GM12873 (cell line): ENCODE results near the gene NAA20.

Source experiments
- TF ChIP-seq, protein P1 (sequence below): IDR thresholded peaks from 2 replicates; pipeline ENCODE4 v1.5.1; 2012; ENCODE audit warnings: low read depth, mild to moderate bottlenecking, moderate library complexity, low read length, control low read depth; ENCODE audit not compliant: insufficient read depth; ENCODE audit errors: missing control alignments

The NAA20 gene

DNA sequence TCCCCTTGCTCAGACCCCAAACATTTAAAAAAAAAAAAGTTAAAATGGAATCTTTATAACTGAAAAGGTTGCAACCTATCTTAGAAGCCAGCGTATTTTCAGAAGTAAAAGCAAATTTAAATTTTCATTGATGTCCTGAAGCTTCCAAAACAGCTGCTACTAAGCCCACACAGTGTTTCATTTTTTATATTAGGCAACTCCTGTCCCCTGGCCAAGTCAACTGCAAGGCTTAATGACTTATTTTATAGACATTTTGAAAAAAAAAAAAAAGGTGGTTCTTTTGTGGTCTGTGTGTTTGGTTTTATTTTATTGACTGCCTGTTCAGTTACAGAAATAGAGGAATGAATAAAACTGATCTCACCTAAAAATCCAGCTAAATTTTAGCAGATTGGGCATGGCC lies 48.2 kb downstream of the NAA20 start:
- TF ChIP-seq, protein P1, sequence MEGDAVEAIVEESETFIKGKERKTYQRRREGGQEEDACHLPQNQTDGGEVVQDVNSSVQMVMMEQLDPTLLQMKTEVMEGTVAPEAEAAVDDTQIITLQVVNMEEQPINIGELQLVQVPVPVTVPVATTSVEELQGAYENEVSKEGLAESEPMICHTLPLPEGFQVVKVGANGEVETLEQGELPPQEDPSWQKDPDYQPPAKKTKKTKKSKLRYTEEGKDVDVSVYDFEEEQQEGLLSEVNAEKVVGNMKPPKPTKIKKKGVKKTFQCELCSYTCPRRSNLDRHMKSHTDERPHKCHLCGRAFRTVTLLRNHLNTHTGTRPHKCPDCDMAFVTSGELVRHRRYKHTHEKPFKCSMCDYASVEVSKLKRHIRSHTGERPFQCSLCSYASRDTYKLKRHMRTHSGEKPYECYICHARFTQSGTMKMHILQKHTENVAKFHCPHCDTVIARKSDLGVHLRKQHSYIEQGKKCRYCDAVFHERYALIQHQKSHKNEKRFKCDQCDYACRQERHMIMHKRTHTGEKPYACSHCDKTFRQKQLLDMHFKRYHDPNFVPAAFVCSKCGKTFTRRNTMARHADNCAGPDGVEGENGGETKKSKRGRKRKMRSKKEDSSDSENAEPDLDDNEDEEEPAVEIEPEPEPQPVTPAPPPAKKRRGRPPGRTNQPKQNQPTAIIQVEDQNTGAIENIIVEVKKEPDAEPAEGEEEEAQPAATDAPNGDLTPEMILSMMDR: no peak

DNA sequence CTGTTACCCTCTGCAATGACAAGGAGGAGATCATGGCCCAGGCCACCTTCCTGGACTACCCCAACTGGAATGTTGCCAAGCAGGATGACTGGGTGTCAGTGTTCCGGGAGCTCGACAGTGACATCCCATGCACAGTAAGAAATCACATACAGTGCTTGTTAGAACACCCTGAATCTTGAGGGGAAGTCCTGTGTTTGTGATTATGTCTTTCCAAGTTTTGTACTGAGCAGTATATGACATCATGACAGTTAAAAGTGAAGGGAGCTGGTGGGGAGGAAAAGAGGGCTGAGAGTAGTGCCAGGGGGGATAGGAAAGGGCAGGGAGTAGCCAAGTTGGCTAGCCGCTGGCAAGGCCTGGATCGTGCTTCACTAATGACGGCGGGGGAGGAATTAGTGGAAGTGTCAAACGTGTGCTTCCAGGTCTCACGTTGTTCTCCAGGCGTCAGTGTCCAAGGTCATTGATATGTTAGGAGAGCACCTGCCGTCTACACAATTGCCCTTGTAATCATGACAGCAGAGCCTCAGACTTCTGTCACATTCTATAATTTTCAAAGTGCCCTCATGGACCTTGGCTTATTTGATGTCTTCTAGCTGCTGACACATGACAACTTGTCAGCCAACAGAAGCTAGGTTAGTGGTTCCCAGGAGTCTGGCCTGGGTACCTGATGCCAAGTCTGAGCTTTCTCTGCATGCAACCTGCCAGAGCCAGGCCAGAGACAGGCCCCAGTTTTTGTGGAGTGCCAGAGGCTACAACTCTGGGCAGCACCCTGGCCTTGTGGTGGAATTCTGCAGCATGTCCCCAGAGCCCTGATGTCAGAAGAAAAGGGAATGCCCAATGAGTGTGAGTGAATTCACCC lies 53.9 kb downstream of the NAA20 start:
- TF ChIP-seq, protein P1: no peak

DNA sequence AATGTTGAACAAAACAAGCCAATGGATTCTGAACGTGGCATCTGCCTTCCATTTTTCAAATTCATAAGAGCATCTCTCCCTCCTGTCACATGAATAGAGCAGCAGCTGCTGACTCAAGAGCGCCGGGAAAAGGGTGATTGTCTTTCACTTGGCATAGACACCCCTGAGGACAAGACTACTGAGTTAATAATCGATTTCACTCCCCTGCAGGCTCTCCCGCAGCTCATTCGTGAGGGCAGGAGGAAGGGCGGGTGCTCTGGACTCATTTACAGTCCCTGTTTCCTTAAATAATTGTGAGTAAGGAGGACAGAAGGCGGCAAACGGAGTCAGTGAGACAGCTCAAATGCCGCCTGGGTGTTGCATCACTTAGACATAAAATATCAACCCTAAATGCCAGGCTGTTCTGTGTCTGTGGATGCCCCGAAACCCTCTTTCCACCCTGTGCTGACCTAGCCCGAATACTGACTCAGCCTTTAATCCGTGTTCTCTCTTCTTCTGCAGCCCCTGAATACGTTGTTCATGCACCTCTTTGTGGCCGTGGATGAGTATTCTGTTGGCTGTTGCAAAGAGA lies 56.7 kb downstream of the NAA20 start:
- TF ChIP-seq, protein P1: no peak

DNA sequence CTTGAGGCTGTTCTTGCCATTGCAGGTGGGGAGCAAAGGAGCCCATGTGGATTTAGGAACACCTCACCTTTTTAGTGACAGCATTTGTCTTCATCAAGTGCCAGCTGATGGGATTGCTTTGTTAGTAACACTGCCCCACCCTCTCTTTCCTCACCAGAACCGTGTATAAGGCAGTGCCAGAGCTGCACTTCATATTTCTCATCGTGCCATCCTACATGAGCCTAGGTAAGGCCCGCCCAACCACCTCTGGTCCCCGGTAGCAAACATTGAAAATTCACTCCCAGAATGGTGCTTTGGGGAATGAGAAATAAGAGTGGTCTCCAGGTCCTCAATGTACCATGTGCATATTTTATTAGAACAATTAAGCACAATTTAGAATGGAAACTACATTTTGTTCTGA lies 57.9 kb downstream of the NAA20 start:
- TF ChIP-seq, protein P1: no peak

DNA sequence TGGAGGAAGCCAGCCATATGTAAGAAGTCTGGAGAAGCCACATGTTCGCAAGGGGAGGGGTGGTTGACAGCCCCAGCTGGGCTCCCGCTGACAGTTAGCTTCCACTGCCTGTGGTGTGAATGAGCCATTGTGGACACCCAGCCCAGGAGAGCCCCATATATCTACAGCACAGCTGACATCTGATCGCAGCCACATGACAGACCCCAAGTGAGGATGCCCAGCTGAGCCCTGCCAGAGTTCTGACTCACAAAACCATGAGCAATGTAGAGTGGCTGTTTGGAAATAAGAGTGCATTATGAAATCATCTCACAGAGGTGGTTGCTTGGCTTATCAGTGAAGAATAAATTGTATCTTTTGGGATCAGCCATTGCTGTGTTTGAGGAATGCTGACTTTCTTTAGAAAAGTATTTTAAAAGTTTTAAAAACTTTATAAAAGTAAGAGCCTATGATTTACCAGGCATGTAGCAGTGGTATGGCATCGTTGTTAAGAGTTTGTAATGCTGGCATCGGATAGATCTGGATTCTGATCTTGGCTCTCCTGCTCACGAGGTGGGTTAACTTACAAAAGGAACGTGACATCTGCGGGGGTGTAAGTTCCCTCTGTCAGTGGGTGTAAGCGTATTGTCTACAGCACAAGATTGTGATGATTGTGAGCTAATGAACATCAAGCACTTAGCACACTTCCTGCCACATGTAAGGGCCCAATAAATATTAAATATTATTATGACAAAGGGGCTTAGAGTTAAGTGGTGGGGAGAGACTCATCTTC lies 59.3 kb downstream of the NAA20 start:
- TF ChIP-seq, protein P1: no peak

DNA sequence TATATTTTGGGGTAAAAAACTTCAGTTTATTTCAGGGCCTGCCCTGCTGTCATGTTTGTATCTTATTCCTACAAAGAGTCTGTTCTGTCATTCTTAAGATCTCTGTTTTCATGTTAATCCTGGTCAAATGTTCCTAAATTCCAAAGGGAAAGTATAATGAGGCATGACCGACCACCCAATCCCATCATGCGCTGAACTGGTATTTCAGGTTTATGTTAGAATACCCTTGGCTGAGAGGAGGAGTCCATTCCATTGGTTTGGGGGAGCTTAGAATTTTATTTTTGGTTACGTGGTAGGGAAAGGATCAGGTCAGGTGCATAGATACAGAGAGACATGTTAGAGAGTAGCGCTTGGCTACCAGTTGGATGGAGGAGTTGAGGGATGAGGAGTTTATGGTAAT lies 60.9 kb downstream of the NAA20 start:
- TF ChIP-seq, protein P1: no peak
